Stimulated activated CD4-positive, alpha-beta T cell treated with anti-CD3 and anti-CD28 coated beads, Interleukin-2, amount 100 ng/mL, for 4 hours (primary cell): Measurements from ENCODE around the gene ARL4D.

Experiments used
- DNase-seq: peaks from one replicate; pipeline ENCODE4 v3.0.0-alpha.2; 2020; ENCODE audit warnings: low read depth

ARL4D gene

GRCh38 chr17:43427362-43428043 lies 28.7 kb downstream of the ARL4D start:
- DNase-seq, result no peak

DNA sequence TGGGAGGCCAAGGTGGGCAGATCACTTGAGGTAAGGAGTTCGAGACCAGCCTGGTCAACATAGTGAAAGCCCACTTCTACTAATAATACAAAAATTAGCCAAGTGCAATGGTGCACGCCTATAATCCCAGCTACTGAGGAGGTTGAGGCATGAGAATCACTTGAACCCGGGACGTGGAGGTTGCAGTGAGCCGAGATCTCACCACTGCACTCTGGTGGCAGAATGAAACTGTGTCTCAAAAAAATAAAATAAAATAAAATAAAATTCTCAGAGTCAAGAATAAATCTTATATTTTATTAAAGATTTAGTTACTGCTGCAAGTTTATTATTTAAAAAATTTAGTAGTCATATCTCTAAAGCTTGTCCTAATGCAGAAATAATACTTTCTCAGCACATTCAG lies 29.7 kb downstream of the ARL4D start:
- DNase-seq, result no peak

DNA sequence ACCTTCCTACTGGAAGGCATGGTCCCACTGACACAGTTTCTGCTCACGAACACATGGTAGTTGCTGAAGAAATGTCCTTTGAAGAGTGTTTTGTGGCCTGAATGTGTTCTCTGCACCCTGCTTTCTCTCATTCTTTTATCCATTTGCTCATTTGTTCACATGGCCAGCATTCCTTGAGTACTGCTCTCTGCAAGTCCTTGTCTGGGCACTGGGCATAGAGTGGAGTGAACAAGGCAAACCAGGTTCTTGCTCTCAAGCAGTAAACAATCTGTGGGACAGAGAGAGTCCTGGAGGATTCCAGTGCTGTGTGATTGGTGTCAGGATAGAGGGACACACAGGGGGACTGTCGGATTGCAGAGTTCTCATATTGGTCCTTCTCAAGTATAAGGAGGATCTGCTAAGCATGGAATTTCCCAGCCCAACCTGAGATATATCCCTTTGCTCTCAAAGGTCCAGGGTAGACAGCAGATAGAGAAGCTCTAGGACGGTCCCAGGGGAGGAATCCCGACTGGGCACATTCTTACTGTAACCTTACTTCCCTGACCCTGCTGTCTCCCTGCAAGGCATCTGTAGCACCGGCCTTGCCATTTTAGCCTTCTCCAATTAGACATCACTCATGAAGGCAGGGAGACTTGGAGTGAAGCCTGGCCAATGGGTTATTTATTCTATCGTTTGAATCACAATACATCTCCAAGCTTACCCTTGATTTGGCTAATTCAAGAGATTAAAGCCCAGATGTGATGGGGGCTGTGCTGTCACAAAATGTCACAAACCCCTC lies 32.3 kb downstream of the ARL4D start:
- no peak for DNase-seq

DNA sequence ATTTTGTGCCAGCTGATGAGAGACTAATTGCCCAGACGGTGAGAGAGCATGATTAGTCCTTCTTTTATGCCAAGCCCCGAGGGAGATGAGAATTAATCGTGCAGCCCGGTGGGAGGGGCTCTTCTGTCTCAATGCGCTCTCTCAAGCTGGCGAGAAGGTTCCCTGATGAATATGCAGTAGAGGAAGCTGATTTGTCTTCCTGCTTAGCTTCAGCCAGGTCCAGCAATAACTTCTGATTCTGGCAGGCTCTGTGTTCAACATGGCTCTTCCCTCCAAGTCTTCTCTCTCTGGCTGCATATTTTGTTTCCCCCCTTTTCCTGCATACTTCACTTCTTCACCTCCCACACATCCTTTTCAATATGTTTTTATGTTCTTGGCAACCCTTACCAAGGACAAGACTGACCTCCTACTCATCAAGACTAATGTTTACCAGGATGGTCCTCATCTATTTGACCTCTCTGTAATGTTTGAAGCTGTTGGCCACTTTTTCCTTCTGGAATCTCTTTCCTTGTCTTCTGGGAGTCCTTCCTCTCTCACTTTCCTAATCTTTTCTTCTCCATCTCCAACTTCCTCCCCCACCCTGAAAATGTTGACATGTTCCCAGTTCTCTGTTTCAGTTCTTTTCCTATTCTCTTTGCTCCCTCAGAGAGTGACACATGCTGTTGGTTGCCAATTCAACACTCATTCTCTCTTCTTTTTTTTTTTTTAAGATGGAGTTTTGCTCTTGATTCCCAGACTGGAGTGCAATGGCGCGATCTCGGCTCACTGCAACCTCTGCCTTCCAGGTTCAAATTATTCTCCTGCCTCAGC lies 33.1 kb downstream of the ARL4D start:
- no peak for DNase-seq

DNA sequence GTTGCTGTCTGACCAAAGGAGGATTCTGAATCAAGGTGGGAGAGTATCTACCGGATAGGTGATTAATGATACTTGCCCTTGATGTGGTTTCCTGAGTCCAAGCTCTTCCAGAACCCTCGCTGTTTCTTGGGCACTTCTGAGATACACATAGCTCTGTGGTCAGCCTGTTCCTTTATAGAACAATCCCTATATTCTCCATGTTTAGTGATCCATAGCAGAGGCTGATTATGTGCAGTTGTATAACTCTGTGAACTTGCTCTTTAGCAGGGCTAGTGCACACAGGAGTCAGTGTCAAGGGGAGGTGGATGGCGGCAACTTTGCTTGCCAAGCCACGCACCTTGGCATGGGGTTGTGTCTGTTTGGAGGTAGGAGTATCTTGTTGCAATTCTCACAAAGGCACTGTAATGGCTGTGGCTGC lies 36.1 kb downstream of the ARL4D start:
- DNase-seq, result no peak

DNA sequence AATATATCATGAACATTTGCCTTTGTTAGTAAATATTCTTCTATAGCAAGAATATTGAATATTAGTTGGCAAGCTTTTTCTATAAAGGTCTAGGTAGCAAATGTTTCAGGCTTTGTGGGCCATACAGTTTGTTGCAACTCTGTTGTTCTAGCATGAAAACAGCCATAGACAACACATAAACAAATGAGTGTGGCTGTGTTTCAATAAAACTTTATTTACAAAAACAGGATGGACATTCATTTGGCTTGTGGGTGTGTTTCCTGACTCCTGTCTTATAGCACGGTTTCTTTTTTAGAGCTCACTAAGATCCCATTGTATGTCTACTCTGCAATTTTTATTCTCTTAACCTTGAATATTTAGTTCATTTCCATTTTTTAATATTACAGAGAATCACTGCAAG lies 39.0 kb downstream of the ARL4D start:
- DNase-seq, result no peak

DNA sequence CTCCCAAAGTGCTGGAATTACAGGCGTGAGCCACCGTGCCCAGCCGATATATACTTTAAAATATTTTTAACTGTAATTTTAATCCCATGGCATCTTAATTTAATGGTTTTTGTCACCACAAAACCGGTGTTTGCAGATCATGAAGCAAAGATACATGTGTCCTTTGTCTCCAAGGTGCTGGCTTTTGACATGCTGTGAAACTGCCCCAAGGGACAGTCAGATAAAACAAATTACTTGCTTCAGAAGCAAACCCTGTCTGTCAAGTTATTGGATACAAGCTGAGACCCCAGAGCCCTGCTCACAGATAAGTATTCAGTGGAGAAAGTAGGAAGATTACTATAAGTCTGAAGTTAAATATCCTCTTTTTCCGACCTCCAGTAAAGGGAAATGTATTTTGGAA lies 39.8 kb downstream of the ARL4D start:
- DNase-seq, result no peak

DNA sequence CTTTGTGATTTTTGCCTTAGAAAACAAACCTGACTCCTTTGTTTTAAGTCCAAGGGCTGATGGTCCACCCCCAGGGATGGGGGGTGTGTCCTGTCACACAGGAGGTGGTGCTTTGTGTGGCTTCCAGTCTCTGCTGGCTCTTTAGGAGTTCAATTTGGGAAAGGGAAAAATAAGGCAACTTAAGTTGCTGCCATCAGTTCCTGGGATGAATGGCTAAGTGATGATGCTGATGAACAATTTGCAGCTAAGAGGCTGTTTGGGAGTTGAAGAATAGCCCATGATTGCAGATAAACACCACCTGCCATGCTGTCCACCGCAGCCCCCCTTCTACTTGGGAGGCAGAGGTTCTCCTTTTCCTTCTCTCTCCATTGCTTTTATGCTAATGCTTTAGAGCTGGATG lies 40.2 kb downstream of the ARL4D start:
- DNase-seq, result no peak

DNA sequence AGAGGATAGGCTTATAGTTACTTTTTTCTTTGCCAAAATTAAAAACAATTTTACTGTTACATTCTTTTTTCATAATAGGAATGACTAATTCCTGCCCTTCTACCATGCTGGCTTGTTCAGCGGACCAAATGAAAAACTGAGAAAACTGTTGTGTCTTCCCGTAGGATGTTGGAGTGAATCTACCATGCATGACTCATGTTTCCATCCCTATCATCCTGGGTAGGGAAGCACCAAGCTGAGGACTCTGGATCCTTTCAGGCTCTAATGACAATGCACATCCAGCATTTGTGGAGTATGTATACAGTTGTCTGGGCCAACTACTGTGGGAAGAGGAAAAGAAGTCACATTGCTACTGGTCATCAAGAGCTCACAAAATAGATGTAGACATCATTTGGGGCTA lies 43.9 kb downstream of the ARL4D start:
- no peak for DNase-seq

- DNase-seq, result no peak
Observed at GRCh38 chr17:43443381-43443780, 44.6 kb downstream of the ARL4D start.

- no peak for DNase-seq
Observed at GRCh38 chr17:43444223-43445008, 45.6 kb downstream of the ARL4D start.

DNA sequence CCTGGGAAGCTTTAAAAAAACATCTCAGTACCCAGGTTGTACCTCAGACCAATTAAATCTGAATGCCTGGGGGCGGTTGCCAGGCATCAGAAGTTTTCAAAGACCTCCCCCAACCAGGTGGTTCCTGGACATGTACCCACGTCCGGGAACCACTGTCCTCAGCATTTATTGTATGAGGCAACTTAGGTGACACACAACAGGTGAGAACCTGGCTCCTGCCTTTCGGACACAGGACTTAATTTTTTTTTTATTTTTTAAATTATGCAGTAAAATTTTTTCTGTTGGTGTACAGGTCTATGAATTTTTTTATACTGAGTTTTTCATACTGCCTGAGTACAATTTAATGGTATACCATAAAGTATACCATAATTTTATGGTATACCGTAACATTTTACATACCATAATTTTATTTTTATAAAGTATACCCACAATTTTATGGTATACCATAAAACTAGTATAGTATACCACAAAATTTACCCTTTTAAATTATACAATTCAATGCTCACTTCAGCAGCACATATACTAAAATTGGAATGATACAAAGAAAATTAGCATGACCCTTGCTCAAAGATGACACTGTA lies 46.3 kb downstream of the ARL4D start:
- no peak for DNase-seq

DNA sequence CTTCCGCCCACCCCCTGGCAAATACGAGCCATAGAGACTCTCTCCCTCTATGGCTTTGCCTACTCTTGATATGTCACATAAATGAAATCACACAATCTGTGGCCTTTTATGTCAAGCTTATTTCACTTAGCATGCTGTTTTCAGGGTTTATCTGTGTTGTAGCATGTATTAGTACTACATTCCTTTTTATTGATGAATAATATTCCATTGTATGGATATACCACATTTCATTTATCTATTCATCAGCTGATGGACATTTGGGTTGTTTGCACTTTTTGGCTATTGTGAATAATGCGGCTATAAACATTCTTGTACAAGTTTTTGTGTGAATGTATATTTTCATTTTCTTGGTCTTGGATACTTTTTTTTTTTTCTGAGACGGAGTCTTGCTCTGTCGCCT lies 48.0 kb downstream of the ARL4D start:
- no peak for DNase-seq

GRCh38 chr17:43448720-43449469 lies 50.1 kb downstream of the ARL4D start:
- no peak for DNase-seq

- no peak for DNase-seq
Observed at GRCh38 chr17:43449470-43450248, 50.9 kb downstream of the ARL4D start.
